Spleen (tissue), 11 donors: ENCODE data around the gene DIP2A. TPM values are rescaled to one million over a fixed set of nuclear protein-coding genes. Genes with fewer than 3 reads are reported as not detected.
"Not testable (repeated sequence)": the region's sequence is repeated elsewhere in the genome, so short reads cannot be mapped to it uniquely, and the experiment has no call there.

Source experiments
- DNase-seq: peaks from one replicate; pipeline ENCODE4 v3.0.0-alpha.2; 2020
- H3K27ac ChIP-seq, 8 donors: fragments of 200-600 bp; sonication (generic) in 7 of 8; 1 replicate in 4 of 8; 2 replicates in 4 of 8; pipeline versions ENCODE4 v1.5.0 to v1.8.0; 2016 to 2021; ENCODE audit warnings: inconsistent platforms in 4 of 8, mild to moderate bottlenecking in 4 of 8, moderate library complexity in 1 of 8
- H3K27me3 ChIP-seq, 7 donors: fragments of 200-600 bp; sonication (generic) in 6 of 7; replicated peaks in 1 of 7; 1 replicate in 4 of 7; 2 replicates in 3 of 7; pipeline versions ENCODE4 v1.5.0 to v1.8.0; 2016 to 2021; ENCODE audit warnings: inconsistent platforms in 3 of 7, mild to moderate bottlenecking in 1 of 7
- H3K36me3 ChIP-seq, 6 donors: fragments of 200-600 bp; sonication (generic) in 5 of 6; 1 replicate in 4 of 6; 2 replicates in 2 of 6; pipeline versions ENCODE4 v1.5.0 to v1.8.0; 2016 to 2021; ENCODE audit warnings: inconsistent platforms in 2 of 6
- H3K4me1 ChIP-seq, 6 donors: fragments of 200-600 bp; sonication (generic) in 5 of 6; 1 replicate in 3 of 6; 2 replicates in 3 of 6; pipeline versions ENCODE4 v1.5.0 to v1.8.0; 2016 to 2021; ENCODE audit warnings: inconsistent platforms in 3 of 6
- H3K4me3 ChIP-seq, 8 donors: fragments of 200-600 bp; sonication (generic) in 7 of 8; 1 replicate in 4 of 8; 2 replicates in 4 of 8; pipeline versions ENCODE4 v1.5.0 to v1.8.0; 2016 to 2021; ENCODE audit warnings: inconsistent platforms in 4 of 8, mild to moderate bottlenecking in 4 of 8, moderate library complexity in 2 of 8
- H3K9me3 ChIP-seq, 8 donors: fragments of 200-600 bp; sonication (generic) in 7 of 8; 1 replicate in 4 of 8; 2 replicates in 4 of 8; pipeline versions ENCODE4 v1.5.0 to v1.8.0; 2016 to 2021; ENCODE audit warnings: inconsistent platforms in 4 of 8
- POLR2A ChIP-seq, 3 donors: fragments of 450-650 bp; IDR thresholded peaks; one replicate each; pipeline ENCODE4 v1.5.1; 2017; ENCODE audit warnings: antibody characterized with exemption in 3 of 3, mild to moderate bottlenecking in 1 of 3
- POLR2AphosphoS5 ChIP-seq, 3 donors: sonication (generic); formaldehyde crosslinking; IDR thresholded peaks; one replicate each; pipeline ENCODE4 v1.5.1; 2017; ENCODE audit warnings: antibody characterized with exemption in 3 of 3
- WGBS, 5 donors: extraction: QIAGEN DNeasy Blood & Tissue Kit in 3 of 5; methylation state at CpG; one replicate each; pipeline versions ENCODE4 v1.1.5 to v1.1.7; 2013 to 2018; 5-methylcytosine and 5-hydroxymethylcytosine counted together
- intact Hi-C: fragments of 100-400 bp; cut with DNase I; formaldehyde crosslinking; loops from one replicate; pipeline ENCODE4 v1.15.0; 2023; ENCODE audit warnings: low total_unique reads
- polyA plus RNA-seq, 3 donors: library from polyadenylated mRNA; stranded (reverse); fragments of 200-250 nt; gene quantifications; one replicate each; pipeline ENCODE4 v1.2.1, GENCODE V29; 2013
- total RNA-seq, 7 donors: library from RNA; depleted of rRNA in 3 of 7; stranded (reverse); fragments of >200 nt in 3 of 7; fragmentation: NEBNext Ultra II Directional in 4 of 7; extraction: Animal tissue kit (Norgen Biotek cat#: 25700) in 4 of 7; gene quantifications; one replicate each; pipeline versions ENCODE4 v1.1.0 to v1.2.1, GENCODE V29; 2016 to 2021
- TF ChIP-seq, protein P1 (sequence below), 11 experiments: fragments of 200-600 bp in 7 of 11; fragments of 450-650 bp in 4 of 11; sonication (generic) in 4 of 11; IDR thresholded peaks in 8 of 11; conservative IDR thresholded peaks in 3 of 11; 1 replicate in 7 of 11; 2 replicates in 4 of 11; pipeline versions ENCODE4 v1.4.0 to v1.8.0; 2016 to 2021; ENCODE audit warnings: antibody characterized with exemption in 11 of 11, inconsistent platforms in 4 of 11, mild to moderate bottlenecking in 1 of 11
- donor health status: healthy with polysubstance abuse.
- donor health status: DM: no; HTN: no; CAD: no; lungs with moderate emphysema.
- donor health status: DM: no; HTN: no; CAD: no.
- donor health status: Bipolar disorder and iron deficiency.
- donor health status: healthy.
- donor health status: DM: no; HTN: no; CAD: no.
- donor health status: DM: yes; HTN: yes; CAD: no.

Gene DIP2A
- total and polyA plus RNA-seq, 10 donors = 14.7 to 96.7 (median 64.1) TPM

DNA sequence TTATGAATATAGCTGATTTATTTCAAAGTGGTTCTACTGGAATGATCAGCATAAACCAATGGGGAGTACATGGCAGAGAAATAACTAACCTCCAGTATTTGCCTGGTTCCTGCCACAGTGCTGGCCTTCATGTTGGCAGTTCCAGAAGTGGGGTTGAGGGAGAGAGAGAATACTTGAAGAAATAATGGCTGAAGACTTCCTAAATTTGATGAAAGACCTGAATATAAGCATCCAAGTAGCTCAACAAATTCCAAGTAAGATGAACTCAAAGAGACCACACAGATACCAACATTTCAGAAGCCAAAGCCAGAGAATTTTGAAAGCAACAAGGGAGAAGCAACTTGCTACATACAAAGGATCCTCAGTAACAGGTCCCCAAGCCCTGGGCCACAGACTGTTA is 111.9 kb downstream of the DIP2A start:
- Histone ChIP-seq H3K36me3 (peaks cover 0 to 78% (median 55%) of the 10 kb centered on the region in 6 donors), H3K4me1 (no peaks in the 10 kb centered on the region), H3K27me3 (no peaks in the 10 kb centered on the region), H3K27ac (no peak overlapping the region), H3K9me3 (peaks cover 0 to 29% (median 14%) of the 10 kb centered on the region in 8 donors), H3K4me3 (no peak overlapping the region)
- no peak for TF ChIP-seq POLR2A (IDR thresholded peaks at IDR 0.05)
- no peak for TF ChIP-seq POLR2AphosphoS5 (IDR thresholded peaks at IDR 0.05)
- TF ChIP-seq, protein P1, sequence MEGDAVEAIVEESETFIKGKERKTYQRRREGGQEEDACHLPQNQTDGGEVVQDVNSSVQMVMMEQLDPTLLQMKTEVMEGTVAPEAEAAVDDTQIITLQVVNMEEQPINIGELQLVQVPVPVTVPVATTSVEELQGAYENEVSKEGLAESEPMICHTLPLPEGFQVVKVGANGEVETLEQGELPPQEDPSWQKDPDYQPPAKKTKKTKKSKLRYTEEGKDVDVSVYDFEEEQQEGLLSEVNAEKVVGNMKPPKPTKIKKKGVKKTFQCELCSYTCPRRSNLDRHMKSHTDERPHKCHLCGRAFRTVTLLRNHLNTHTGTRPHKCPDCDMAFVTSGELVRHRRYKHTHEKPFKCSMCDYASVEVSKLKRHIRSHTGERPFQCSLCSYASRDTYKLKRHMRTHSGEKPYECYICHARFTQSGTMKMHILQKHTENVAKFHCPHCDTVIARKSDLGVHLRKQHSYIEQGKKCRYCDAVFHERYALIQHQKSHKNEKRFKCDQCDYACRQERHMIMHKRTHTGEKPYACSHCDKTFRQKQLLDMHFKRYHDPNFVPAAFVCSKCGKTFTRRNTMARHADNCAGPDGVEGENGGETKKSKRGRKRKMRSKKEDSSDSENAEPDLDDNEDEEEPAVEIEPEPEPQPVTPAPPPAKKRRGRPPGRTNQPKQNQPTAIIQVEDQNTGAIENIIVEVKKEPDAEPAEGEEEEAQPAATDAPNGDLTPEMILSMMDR (IDR thresholded peaks at IDR 0.05 in 8 of 11, conservative IDR thresholded peaks at IDR 0.05 in 3 of 11) = no peak
- no peak for DNase-seq
- intact Hi-C loops = no loop called here

DNA sequence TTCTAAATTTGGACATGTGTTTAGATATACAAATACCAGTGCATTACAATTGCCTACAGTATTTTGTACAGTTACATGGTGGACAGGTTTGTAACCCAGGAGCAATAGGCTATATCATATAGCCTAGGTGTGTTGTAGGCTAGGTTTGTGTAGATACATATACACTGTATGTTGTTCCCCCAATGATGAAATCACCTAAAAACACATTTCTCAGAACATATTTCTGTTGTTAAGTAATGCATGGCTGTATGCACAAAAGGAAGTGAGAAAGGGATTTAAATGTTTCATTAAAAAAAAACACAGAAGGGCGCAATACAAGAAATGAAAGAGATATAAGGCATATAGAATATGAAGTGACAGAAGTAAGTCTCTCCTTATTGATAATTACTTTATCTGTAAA is 114.2 kb downstream of the DIP2A start:
- no peak overlapping the region for H3K4me3 ChIP-seq
- no peak overlapping the region for H3K27ac ChIP-seq
- 66 to 90% (median 76%) methylated on average over 1 of the region's 1 CpG for WGBS, 5 donors
- peaks cover 0 to 48% (median 22%) of the 10 kb centered on the region in 8 donors for H3K9me3 ChIP-seq
- H3K4me1 ChIP-seq = no peaks in the 10 kb centered on the region
- DNase-seq = no peak
- intact Hi-C loops = no loop called here
- TF ChIP-seq POLR2AphosphoS5 (IDR thresholded peaks at IDR 0.05) (no peak), POLR2A (IDR thresholded peaks at IDR 0.05) (no peak)
- TF ChIP-seq, protein P1 (IDR thresholded peaks at IDR 0.05 in 8 of 11, conservative IDR thresholded peaks at IDR 0.05 in 3 of 11) = no peak
- peaks cover 0 to 56% (median 33%) of the 10 kb centered on the region in 6 donors for H3K36me3 ChIP-seq
- H3K27me3 ChIP-seq = no peaks in the 10 kb centered on the region

DNA sequence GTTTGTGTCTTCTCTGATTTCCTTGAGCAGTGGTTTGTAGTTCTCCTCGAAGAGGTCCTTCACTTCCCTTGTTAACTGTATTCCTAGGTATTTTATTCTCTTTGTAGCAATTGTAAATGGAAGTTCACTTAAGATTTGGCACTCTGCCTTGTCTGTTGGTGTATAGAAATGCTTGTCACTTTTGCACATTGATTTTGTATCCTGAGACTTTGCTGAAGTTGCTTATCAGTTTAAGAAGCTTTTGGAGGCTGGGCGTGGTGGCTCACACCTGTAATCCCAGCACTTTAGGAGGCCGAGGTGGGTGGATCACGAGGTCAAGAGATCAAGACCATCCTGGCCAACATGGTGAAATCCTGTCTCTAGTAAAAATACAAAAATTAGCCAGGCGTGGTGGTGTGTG is 119.1 kb downstream of the DIP2A start:
- peaks cover 0 to 81% (median 52%) of the 10 kb centered on the region in 8 donors for H3K9me3 ChIP-seq
- DNase-seq, H3K27ac ChIP-seq, H3K27me3 ChIP-seq, H3K4me3 ChIP-seq, intact Hi-C loops, H3K4me1 ChIP-seq: not testable (repeated sequence)
- 91 to 95% (median 91%) methylated on average over 5 of the region's 5 CpGs for WGBS, 5 donors
- peaks cover 0 to 33% (median 10%) of the 10 kb centered on the region in 6 donors for H3K36me3 ChIP-seq

DNA sequence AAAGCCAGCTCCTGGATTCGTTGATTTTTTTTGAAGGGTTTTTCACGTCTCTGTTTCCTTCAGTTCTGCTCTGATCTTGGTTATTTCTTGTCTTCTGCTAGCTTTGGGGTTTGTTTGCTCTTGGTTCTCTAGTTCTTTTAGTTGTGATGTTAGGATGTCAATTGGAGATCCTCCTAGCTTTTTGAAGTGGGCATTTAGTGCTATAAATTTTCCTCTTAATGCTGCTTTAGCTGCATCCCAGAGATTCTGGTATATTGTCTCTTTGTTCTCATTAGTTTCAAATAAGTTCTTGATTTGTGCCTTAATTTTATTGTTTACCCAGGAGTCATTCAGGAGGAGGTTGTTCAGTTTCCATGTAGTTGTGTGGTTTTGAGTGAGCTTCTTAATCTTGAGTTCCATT is 120.7 kb downstream of the DIP2A start:
- DNase-seq, H3K4me1 ChIP-seq, H3K27ac ChIP-seq, H3K4me3 ChIP-seq, H3K27me3 ChIP-seq, intact Hi-C loops: not testable (repeated sequence)
- WGBS, 5 donors = 95 to 97% (median 96%) methylated on average over 2 of the region's 2 CpGs
- H3K36me3 ChIP-seq = peaks cover 0 to 28% (median 9%) of the 10 kb centered on the region in 6 donors
- peaks cover 0 to 83% (median 50%) of the 10 kb centered on the region in 8 donors for H3K9me3 ChIP-seq

DNA sequence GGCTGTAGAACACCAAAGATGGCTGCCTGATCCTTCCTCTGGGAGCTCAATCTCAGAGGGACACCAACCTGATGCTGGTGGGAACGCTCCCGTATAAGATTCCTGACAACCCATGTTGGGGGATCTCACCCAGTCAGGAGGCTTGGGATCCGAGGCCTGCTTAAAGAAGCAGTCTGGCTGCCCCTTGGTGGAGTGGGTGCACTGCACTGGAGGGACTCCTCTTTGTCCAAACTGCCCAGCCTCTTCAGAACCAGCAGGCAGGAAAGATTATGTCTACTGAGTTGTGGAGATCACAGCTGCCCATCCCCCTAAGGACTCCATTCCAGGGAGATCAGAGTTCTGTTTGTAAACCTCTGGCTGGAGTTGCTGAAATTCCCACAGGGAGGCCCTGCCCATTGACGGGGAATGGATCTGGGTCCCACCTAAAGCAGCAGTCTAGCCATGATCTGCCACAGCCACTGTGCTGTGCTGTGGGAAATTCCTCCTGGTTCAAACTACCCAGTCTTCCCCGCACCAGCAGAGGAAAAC is 123.2 kb downstream of the DIP2A start:
- Histone ChIP-seq H3K27ac (no peak overlapping the region), H3K9me3 (peaks cover 0 to 96% (median 54%) of the 10 kb centered on the region in 8 donors), H3K4me3 (no peak overlapping the region), H3K27me3 (no peaks in the 10 kb centered on the region), H3K36me3 (peaks cover 0 to 28% (median 9%) of the 10 kb centered on the region in 6 donors), H3K4me1 (no peaks in the 10 kb centered on the region)
- 93 to 100% (median 98%) methylated on average over 4 to 5 of the region's 5 CpGs for WGBS, 5 donors
- TF ChIP-seq POLR2AphosphoS5 (IDR thresholded peaks at IDR 0.05) = no peak
- TF ChIP-seq POLR2A (IDR thresholded peaks at IDR 0.05) = no peak
- TF ChIP-seq, protein P1 (IDR thresholded peaks at IDR 0.05 in 8 of 11, conservative IDR thresholded peaks at IDR 0.05 in 3 of 11) = no peak
- intact Hi-C loops = no loop called here
- DNase-seq = no peak
